OCI-LY7 (cell line): ENCODE data around the gene EXOG. TPM values are rescaled to one million over a fixed set of nuclear protein-coding genes. Genes with fewer than 3 reads are reported as not detected.

Experiments used
- BruUV-seq: library from RNA; stranded (reverse); fragments of 400-500 nt; replicated peaks from 2 replicates; lab custom pipeline; 2021; lab: Mats Ljungman, UMichigan
- CTCF ChIA-PET: fragments of 300-600 bp; sonication (Branson Sonifier 250); formaldehyde crosslinking; loops from one replicate; lab custom pipeline; 2022; ENCODE audit warnings: antibody characterized with exemption; ENCODE audit not compliant: unreplicated experiment; lab: Charles Lee
- POLR2A ChIA-PET: fragments of 300-600 bp; sonication (Branson Sonifier 250); formaldehyde crosslinking; loops from one replicate; lab custom pipeline; 2022; ENCODE audit warnings: antibody characterized with exemption; lab: Charles Lee
- DNase-seq: peaks from one replicate; pipeline ENCODE4 v3.0.0-alpha.2; 2015; ENCODE audit warnings: low spot score
- H2AFZ ChIP-seq: fragments of 200-600 bp; sonication (generic), shearing (Covaris generic); 2 replicates; pipeline ENCODE4 v1.6.1; 2014; ENCODE audit warnings: mild to moderate bottlenecking, antibody characterized with exemption, low read length, moderate library complexity
- H3K27ac ChIP-seq: fragments of 200-600 bp; sonication (generic); 2 replicates; pipeline ENCODE4 v1.5.1; 2014; ENCODE audit warnings: mixed run types, low read depth, mild to moderate bottlenecking, moderate library complexity, low read length, inconsistent platforms; ENCODE audit not compliant: poor library complexity, severe bottlenecking
- H3K36me3 ChIP-seq: fragments of 200-600 bp; sonication (generic); 2 replicates; pipeline ENCODE4 v1.6.1; 2014; ENCODE audit warnings: mild to moderate bottlenecking, antibody characterized with exemption, low read length, moderate library complexity, mixed read lengths; ENCODE audit not compliant: insufficient read depth
- H3K4me1 ChIP-seq: fragments of 200-600 bp; sonication (generic); 2 replicates; pipeline ENCODE4 v1.5.1; 2014; ENCODE audit warnings: mild to moderate bottlenecking, low read length; ENCODE audit not compliant: insufficient read depth, poor library complexity, severe bottlenecking
- H3K4me2 ChIP-seq: fragments of 200-600 bp; sonication (generic); 2 replicates; pipeline ENCODE4 v1.6.1; 2014; ENCODE audit warnings: mild to moderate bottlenecking, low read length
- H3K4me3 ChIP-seq: fragments of 200-600 bp; sonication (generic); 2 replicates; pipeline ENCODE4 v1.5.1; 2014; ENCODE audit warnings: mild to moderate bottlenecking, low read depth, low read length; ENCODE audit not compliant: poor library complexity, severe bottlenecking
- H3K79me2 ChIP-seq: fragments of 200-600 bp; sonication (generic); 2 replicates; pipeline ENCODE4 v1.6.1; 2016; ENCODE audit warnings: low read depth, mild to moderate bottlenecking, low read length, moderate library complexity, mixed read lengths; ENCODE audit not compliant: insufficient read depth
- H3K9me2 ChIP-seq: fragments of 200-600 bp; sonication (generic); 2 replicates; pipeline ENCODE4 v1.6.1; 2016; ENCODE audit warnings: mild to moderate bottlenecking, low read length, mixed read lengths; ENCODE audit not compliant: insufficient read depth
- H3K9me3 ChIP-seq: fragments of 200-600 bp; sonication (generic); 2 replicates; pipeline ENCODE4 v1.6.1; 2014; ENCODE audit warnings: mild to moderate bottlenecking, mixed run types, low read length, mixed read lengths
- H4K20me1 ChIP-seq: fragments of 200-600 bp; sonication (generic); 2 replicates; pipeline ENCODE4 v1.6.1; 2014; ENCODE audit warnings: mild to moderate bottlenecking, antibody characterized with exemption, low read length, moderate library complexity, mixed read lengths; ENCODE audit not compliant: insufficient read depth
- EZH2phosphoT487 ChIP-seq: fragments of 200-600 bp; sonication (generic); IDR thresholded peaks from 2 replicates; pipeline ENCODE4 v1.6.1; 2018; ENCODE audit warnings: low read depth, borderline replicate concordance, mild to moderate bottlenecking, mixed run types, antibody characterized with exemption, low read length, moderate library complexity, mixed read lengths
- intact Hi-C: fragments of 100-400 bp; cut with micrococcal nuclease; formaldehyde crosslinking; loops from one replicate; pipeline ENCODE4 v1.10.0; 2022; ENCODE audit not compliant: unreplicated experiment
- total RNA-seq, 2 experiments: library from RNA; depleted of rRNA in 1 of 2; stranded (reverse); fragments of >200 nt in 1 of 2; shearing (Covaris generic) in 1 of 2; gene quantifications; 2 replicates each; pipeline ENCODE4 v1.2.3, GENCODE V29; 2014 to 2022
- TF ChIP-seq, protein P1 (sequence below): fragments of 200-600 bp; sonication (generic); conservative IDR thresholded peaks from 2 replicates; pipeline ENCODE4 v1.5.1; 2014; ENCODE audit warnings: mild to moderate bottlenecking, antibody characterized with exemption, low read length, moderate library complexity, mixed read lengths

EXOG gene
- total RNA-seq, 2 experiments from 2014 or later = 30.7 to 41.2 TPM

DNA sequence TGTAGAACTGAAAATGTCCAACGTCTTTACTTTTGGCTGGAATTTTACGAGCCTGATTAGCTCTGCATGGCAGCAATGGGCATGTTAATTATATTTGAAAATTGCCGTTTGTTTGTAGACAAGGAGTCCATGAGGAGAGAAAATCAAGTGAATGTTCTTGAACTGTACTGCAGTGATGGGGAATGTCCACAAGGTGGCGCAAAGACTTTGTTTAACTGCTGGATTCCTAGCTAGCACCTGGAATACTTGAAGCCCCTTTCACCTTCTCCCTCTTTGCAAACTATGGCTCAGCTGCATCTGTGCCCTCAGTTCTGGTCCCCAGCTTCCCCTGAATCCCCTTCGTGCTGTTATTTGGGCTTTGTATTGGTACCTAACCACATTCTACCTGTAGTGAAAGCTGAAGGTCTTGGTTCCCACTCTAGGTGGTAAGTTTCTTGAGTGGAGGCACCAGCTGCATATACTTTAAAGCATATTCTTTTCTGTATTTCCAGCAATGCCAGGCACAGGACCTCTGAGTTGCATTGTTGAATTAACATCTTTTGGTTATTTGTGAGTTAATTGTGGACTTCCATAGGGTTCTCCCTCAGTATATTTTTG is 25.3 kb downstream of the EXOG start:
- ChIA-PET CTCF (interaction anchor here (0.6 to 1.2 kb wide), 2 partner anchors 13 to 25 kb away, joined by 3 to 4 read pairs; partner anchors contain the start of gene EXOG), POLR2A (interaction anchor here (0.9 to 1.3 kb wide), 3 partner anchors 14 to 374 kb away, joined by 3 read pairs; no protein-coding TSS in a partner anchor)
- Histone ChIP-seq H2AFZ (no peak overlapping the region), H3K4me1 (no peaks in the 10 kb centered on the region), H3K9me3 (no peaks in the 10 kb centered on the region), H3K4me2 (no peak overlapping the region), H3K9me2 (no peaks in the 10 kb centered on the region), H3K79me2 (no peaks in the 10 kb centered on the region), H3K36me3 (peaks cover 65% of the 10 kb centered on the region), H3K27ac (no peak overlapping the region), H4K20me1 (no peaks in the 10 kb centered on the region), H3K4me3 (no peak overlapping the region)
- TF ChIP-seq, protein P1, sequence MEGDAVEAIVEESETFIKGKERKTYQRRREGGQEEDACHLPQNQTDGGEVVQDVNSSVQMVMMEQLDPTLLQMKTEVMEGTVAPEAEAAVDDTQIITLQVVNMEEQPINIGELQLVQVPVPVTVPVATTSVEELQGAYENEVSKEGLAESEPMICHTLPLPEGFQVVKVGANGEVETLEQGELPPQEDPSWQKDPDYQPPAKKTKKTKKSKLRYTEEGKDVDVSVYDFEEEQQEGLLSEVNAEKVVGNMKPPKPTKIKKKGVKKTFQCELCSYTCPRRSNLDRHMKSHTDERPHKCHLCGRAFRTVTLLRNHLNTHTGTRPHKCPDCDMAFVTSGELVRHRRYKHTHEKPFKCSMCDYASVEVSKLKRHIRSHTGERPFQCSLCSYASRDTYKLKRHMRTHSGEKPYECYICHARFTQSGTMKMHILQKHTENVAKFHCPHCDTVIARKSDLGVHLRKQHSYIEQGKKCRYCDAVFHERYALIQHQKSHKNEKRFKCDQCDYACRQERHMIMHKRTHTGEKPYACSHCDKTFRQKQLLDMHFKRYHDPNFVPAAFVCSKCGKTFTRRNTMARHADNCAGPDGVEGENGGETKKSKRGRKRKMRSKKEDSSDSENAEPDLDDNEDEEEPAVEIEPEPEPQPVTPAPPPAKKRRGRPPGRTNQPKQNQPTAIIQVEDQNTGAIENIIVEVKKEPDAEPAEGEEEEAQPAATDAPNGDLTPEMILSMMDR = peak; percentile 96
- TF ChIP-seq EZH2phosphoT487 = no peak
- intact Hi-C loops = loop anchor here (1.0 to 5.0 kb wide), 2 partner anchors 134 to 476 kb away; no protein-coding TSS in a partner anchor
- DNase-seq = peak; percentile 68
- no TSS peak for BruUV-seq

DNA sequence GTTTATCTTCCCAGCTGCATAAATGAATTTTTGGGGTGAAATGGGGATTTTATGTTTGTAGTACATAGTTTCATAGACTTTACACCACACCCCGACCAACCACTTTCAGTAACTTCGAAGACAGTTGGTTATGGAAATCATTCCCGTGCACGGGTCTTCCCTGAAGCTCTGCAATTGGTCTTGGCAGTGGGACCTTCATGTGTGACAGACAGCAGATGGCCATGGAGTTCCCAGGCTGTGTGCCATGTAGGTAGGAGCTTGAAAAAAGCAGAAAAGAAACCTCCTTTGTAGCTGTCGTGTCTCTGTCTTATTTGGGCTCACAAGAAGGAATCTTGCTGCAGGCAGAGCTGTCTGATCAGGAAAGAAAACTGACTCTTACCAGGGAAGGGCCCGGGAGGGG is 25.9 kb downstream of the EXOG start:
- H2AFZ ChIP-seq = no peak overlapping the region
- no peaks in the 10 kb centered on the region for H3K9me3 ChIP-seq
- no peaks in the 10 kb centered on the region for H3K9me2 ChIP-seq
- no peaks in the 10 kb centered on the region for H3K4me1 ChIP-seq
- no peak for DNase-seq
- BruUV-seq = no TSS peak
- H4K20me1 ChIP-seq = no peaks in the 10 kb centered on the region
- no peak overlapping the region for H3K27ac ChIP-seq
- H3K36me3 ChIP-seq = peaks cover 70% of the 10 kb centered on the region
- TF ChIP-seq EZH2phosphoT487 = no peak
- TF ChIP-seq, protein P1 = no peak
- H3K4me3 ChIP-seq = no peak overlapping the region
- H3K4me2 ChIP-seq = no peak overlapping the region
- ChIA-PET CTCF (interaction anchor here (0.6 to 1.2 kb wide), 2 partner anchors 14 to 26 kb away, joined by 3 to 4 read pairs; partner anchors contain the start of gene EXOG), POLR2A (interaction anchor here (0.9 to 1.3 kb wide), 3 partner anchors 15 to 374 kb away, joined by 3 read pairs; no protein-coding TSS in a partner anchor)
- intact Hi-C loops = loop anchor here (5.0 kb wide), 1 partner anchor 475 kb away; no protein-coding TSS in a partner anchor
- H3K79me2 ChIP-seq = no peaks in the 10 kb centered on the region
